ENCODE measurements around the gene DBH.

DNA sequence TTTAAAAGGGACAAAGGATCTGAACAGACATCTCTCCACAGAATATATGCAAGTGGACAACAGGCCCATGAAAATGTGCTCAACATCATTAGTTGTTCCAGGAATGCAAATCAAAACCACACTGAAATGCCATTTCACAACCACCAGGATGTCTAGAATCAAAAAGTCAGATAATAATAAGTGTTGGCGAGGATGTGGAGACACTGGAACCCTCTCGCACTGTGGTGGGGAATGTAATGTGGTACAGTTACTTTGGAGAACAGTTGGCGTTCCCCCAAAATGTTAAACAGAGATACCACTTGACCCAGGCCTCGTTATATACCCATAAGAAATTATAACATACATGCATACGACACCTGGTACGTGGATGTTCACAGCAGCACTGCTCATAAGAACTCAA, 63.4 kb downstream of the DBH start:
- TF ChIP-seq TAF1 (IDR thresholded peaks at IDR 0.05; ENCODE audit: borderline replicate concordance, insufficient read depth, low read length) (no peak), POLR2AphosphoS5 (IDR thresholded peaks at IDR 0.05; ENCODE audit: low read depth, low read length) (no peak), SIN3A (IDR thresholded peaks at IDR 0.05; ENCODE audit: borderline replicate concordance, insufficient read depth, low read length) (no peak), FOXP2 (optimal IDR thresholded peaks at IDR 0.05; ENCODE audit: borderline replicate concordance, extremely low read depth, extremely low read length, insufficient read depth) (no peak)
